Measurements from ENCODE around the gene HIVEP3.

DNA sequence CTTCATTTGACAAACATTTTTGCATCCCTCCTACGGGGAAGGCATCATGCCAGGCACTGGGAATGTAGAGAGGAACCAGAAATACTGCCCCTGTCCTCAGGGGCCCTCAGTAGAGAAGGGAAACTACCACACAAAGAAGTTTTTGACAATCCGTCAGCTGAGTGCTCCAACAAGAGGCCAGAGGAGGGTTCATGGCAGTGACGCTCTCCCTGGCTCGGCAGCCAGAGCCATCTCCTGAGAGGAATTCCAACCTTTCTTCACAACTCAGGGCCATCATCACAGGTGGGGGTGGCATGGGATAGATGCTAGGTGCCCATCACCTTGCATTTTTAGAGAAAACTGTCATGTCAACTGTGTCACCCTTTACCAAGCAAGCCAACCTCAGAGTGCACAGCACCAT lies 154.1 kb downstream of the HIVEP3 start:
- TF ChIP-seq, protein P1, sequence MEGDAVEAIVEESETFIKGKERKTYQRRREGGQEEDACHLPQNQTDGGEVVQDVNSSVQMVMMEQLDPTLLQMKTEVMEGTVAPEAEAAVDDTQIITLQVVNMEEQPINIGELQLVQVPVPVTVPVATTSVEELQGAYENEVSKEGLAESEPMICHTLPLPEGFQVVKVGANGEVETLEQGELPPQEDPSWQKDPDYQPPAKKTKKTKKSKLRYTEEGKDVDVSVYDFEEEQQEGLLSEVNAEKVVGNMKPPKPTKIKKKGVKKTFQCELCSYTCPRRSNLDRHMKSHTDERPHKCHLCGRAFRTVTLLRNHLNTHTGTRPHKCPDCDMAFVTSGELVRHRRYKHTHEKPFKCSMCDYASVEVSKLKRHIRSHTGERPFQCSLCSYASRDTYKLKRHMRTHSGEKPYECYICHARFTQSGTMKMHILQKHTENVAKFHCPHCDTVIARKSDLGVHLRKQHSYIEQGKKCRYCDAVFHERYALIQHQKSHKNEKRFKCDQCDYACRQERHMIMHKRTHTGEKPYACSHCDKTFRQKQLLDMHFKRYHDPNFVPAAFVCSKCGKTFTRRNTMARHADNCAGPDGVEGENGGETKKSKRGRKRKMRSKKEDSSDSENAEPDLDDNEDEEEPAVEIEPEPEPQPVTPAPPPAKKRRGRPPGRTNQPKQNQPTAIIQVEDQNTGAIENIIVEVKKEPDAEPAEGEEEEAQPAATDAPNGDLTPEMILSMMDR (IDR thresholded peaks at IDR 0.05), result no peak
- TF ChIP-seq POLR2A (IDR thresholded peaks at IDR 0.05), result no peak

All from lower leg skin (tissue), 3 donors.